A172 (cell line): ENCODE results near the gene POLR2I. TPM values are rescaled to one million over a fixed set of nuclear protein-coding genes. Genes with fewer than 3 reads are reported as not detected.
"Not testable (repeated sequence)": the region's sequence is repeated elsewhere in the genome, so short reads cannot be mapped to it uniquely, and the experiment has no call there.

Experiments used
- DNase-seq: peaks from one replicate; pipeline ENCODE4 v3.0.0-alpha.2; 2015; ENCODE audit warnings: low spot score
- total RNA-seq: library from RNA; depleted of rRNA; stranded (reverse); fragments of >200 nt; shearing (Covaris generic); gene quantifications from 2 replicates; pipeline ENCODE4 v1.2.3, GENCODE V29; 2014

Gene POLR2I
- total RNA-seq, 1 experiment from 2014 or later = 132 TPM

DNA sequence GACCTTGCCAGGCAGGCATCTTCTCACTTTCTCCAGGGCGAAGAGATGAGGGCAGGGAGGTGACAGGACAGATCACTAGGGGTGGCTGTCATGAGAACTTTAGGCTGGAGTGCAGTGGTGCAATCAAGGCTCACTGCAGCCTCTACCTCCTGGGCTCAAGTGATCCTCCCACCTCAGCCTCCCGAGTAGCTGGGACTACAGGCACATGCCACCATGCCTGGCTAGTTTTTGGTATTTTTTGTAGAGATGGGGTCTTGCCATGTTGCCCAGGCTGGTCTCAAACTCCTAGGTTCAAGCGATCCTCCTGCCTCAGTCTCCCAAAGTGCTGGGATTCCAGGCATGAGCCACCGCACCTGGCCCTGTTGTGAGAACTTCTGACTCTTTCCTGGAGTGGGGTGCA, 20.2 kb upstream of the POLR2I start:
- not testable (repeated sequence) for DNase-seq

DNA sequence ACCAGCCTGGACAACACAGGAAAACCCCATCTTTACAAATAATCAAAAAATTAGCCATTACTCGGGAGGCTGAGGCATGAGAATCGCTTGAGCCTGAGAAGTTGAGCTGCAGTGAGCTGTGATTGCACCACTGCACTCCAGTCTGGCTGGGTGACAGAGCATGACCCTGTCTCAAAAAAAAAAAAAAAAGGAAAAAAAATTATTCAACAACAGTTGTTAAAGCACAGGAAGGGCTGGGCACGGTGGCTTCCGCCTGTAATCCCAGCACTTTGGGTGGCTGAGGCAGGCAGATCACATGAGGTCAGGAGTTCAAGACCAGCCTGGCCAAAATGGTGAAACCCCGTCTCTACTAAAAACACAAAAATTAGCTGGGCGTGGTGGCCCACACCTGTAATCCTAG, 16.5 kb upstream of the POLR2I start:
- not testable (repeated sequence) for DNase-seq

DNA sequence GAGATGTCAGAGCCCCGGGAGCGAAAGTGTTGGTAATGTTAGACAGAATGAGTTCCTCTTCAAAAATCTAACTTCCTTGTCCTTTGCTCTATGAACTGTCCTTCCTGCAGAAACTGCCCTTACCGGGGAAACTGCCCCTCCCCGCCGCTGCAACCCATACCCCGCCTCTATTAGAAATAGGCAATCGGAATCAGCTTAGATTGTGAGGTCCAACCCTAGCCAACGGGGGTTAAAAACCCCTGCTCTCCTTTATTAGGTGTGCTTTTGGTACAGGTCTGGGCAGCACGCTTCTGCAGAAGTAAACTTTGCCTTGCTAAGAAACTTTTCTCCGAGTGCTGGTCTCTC, 13.7 kb upstream of the POLR2I start:
- no peak for DNase-seq

DNA sequence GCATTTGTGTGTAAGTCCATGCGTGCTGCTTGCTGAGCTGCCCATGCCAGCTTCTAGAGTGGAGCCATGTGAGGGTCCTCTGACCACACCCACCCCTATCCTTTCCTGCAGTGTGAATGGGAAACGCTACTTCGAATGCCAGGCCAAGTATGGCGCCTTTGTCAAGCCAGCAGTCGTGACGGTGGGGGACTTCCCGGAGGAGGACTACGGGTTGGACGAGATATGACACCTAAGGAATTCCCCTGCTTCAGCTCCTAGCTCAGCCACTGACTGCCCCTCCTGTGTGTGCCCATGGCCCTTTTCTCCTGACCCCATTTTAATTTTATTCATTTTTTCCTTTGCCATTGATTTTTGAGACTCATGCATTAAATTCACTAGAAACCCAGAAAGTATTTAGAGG, 10.9 kb upstream of the POLR2I start:
- no peak for DNase-seq

- DNase-seq = no peak
Observed at GRCh38 chr19:36121486-36122124, 6.9 kb upstream of the POLR2I start.

DNA sequence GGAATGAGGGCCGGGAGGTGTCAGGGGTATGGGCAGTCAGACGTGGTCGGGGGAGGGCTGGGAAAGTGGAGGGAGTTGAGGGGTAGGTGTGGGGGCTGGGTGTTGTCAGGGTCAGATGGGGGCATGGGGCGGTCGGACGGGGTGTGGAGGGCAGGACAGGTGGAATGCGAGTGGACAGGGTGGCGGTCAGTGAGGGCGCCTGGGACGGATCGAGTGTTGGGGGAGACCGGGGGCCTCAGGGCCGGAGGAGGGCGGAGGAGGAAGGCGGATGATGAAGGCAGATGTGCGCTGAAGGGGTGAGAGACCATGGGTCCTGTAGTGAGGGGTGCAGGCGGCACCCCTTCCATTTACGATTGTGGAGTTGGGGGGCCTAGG, 6.3 kb upstream of the POLR2I start:
- no peak for DNase-seq

DNA sequence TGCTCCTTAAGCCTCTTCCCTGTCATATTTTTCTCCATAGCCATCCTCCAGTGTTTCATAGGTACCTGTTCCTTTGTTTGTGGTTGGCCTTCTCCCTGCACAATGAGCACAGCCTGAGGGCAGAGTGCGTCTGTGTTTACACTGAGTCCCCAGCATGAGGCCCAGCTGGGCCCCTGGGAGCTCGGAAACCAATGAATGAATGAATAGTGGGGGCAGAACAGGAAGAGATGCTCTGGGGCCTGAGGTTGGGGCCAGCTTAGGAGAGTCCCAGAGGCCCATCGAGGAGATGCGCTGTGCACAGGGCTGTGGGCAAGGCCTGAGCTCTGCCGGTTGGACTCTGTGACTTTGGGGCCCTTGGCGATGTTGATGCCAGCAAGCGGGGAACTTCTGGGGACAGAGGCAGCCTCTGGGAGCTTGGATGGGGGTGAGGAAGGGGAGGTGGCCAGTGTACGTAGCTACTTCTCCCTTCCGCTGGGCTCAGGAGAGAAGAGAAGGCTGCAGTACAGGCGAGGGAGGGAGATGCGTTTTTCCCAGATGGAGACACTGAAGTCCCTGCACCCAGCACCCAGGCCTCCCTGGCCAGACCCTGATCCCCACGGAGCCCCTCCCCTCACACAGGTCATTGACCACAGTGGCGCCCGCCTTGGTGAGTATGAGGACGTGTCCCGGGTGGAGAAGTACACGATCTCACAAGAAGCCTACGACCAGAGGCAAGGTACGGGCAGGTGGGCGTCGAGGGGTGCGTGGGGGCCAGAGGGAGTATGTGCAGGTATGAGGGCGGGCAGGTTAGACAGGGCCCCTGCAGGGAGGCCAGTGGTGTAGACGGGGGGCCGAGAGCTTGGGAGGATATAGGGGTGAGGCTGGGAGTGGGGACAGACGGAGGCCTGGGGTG, 5.7 kb upstream of the POLR2I start:
- DNase-seq = no peak

DNA sequence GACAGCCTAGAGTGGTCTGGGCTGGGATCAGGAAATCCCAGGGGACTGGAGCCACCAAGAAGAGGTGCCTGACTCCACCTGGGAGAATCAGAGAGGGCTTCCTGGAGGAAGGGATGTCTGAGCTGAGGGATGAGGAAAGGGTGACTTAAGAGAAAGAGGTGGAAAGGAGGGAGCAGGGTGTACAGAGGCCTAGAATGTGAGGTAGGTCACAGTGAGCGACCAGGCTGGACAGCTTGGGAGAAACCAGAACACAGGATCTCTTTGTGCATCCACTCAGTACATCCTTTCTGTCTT, 1.6 kb upstream of the POLR2I start:
- DNase-seq = no peak

GRCh38 chr19:36115453-36116343, 1.0 kb upstream of the POLR2I start, which contains the start of gene TBCB:
TSS of gene TBCB (plus strand) at chr19:36115468. CDS start at chr19:36115561, 93 bp downstream.
- no peak for DNase-seq

DNA sequence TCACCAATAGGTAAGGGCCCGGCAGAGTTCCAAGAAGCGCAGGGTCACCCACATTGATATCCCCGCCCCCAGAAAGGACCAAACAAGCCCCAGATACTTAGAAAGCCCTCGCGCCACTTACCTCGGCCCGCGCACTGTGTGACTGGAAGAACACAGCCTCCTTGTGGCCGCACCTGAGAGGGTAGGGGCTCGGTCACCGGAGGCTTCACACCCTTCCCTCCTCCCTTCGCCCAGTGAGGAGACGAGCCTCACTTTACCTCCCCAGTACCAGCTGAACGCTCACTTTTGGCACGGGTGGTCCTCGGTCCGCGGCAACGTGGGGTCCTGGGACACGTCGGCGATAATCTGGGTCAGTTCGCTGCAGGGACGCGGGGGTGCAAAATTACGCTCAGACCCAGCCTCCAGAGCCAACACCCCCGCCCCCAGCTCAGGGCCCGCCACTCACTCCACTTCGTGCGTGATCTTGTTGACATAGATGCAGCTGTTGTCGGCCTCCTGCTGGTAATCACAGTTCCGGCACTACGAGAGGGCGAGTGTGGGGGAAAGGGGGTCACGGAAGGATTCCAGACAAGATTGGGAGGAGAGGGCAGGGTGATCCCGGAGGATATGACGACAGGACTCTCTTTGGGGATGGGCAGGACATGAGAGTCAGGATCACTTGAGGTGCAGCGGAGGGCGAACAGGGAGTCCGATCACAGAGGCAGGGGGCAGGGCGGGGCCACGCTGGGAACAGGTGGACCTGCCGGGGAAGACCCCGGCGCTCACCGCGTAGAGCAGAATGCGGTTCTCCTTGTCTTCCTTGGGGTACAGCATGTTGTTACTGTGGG, 568 bp downstream of the POLR2I start:
- DNase-seq = peak; percentile 27

GRCh38 chr19:36113425-36113824, 1.2 kb downstream of the POLR2I start:
- no peak for DNase-seq

GRCh38 chr19:36112678-36113077, 2.0 kb downstream of the POLR2I start:
- DNase-seq = no peak

DNA sequence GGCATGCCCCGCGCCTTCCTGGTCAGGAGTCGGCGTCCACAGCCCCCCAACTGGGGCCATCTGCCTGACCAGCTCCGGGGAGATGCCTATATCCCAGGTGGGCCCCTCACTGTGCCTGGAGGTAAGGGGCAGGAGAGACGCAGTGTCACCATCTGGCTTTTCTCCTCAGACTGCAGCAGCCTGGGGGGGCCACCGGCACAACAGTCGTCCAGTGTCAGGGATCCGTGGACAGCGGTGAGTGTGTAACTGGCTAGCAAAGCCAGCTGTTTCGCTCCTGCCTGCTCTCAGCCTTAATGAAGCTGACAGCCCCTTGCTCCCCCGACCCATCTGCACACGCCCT, 3.5 kb downstream of the POLR2I start:
- DNase-seq = no peak

GRCh38 chr19:36110487-36111199, 4.0 kb downstream of the POLR2I start, which contains the start of gene OVOL3:
TSS of gene OVOL3 (plus strand) at chr19:36111143. CDS start at chr19:36111203, 60 bp downstream.
- no peak for DNase-seq

GRCh38 chr19:36108684-36109083, 6.0 kb downstream of the POLR2I start:
- no peak for DNase-seq

DNA sequence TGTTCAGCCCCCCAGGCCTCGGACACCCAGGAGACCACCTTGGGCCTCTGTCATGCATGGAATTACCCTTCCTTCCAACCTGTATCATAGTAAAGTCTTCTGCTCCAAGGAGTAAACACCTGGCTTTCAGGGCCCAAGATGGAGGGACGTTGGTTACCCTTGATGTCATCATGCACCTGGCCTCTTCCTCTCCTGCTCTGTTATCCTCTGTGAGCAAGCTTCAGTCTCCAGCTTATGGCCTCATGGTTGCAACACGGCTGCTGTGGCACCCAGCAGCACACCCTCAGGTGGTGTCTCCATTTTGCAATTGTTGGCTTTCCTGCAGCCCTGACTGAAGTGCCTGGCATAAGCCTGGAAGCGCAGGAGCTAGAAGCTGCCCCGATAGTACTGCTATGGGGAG, 7.7 kb downstream of the POLR2I start:
- no peak for DNase-seq

DNA sequence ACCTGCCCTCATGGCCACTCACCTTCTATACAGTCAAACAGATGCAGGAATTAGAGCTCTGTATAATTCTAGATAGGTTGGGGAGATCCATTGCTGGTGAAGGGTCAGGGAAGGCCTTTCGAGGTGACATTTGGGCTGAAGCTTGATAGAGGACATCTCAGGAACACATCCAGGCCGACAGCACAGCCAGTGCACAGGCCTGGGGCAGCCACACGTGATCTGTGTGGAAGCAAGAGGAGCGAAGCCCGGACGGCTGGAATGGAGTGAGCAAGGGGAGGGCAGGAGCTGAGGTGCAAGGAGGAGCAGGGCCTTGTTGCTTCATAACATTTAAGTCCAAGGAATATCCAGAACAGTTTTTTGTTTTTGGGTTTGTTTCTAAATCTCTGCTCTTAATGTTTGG, 8.2 kb downstream of the POLR2I start:
- no peak for DNase-seq

- DNase-seq = peak; percentile 42
Observed at GRCh38 chr19:36103842-36104552, 10.7 kb downstream of the POLR2I start.

DNA sequence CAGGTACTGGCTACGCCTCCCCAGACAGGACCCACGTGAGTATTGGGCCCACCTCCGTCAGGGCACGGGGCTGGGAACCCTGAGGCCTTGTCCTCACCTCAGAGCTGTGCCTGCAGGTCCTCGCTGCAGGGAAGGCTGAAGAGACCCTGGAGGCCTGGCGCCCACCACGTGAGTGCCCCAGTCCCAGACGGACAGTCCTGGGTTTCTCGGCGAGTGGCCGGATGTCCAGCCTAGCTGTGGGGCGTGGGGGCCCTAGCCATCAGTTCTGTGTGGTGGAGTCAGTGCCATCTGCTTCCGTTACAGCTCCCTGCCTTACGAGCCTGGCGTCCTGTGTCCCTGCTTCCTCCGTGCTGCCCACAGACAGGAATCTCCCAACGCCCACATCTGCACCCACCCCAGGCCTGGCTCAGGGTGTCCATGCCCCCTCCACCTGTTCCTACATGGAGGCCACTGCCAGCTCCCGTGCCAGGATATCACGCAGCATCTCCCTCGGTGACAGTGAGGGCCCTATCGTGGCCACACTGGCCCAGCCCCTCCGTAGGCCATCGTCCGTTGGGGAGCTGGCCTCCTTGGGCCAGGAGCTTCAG, 11.5 kb downstream of the POLR2I start:
- DNase-seq = no peak
